Measurements from ENCODE around the gene CLCN6.

- TF ChIP-seq, protein P1, sequence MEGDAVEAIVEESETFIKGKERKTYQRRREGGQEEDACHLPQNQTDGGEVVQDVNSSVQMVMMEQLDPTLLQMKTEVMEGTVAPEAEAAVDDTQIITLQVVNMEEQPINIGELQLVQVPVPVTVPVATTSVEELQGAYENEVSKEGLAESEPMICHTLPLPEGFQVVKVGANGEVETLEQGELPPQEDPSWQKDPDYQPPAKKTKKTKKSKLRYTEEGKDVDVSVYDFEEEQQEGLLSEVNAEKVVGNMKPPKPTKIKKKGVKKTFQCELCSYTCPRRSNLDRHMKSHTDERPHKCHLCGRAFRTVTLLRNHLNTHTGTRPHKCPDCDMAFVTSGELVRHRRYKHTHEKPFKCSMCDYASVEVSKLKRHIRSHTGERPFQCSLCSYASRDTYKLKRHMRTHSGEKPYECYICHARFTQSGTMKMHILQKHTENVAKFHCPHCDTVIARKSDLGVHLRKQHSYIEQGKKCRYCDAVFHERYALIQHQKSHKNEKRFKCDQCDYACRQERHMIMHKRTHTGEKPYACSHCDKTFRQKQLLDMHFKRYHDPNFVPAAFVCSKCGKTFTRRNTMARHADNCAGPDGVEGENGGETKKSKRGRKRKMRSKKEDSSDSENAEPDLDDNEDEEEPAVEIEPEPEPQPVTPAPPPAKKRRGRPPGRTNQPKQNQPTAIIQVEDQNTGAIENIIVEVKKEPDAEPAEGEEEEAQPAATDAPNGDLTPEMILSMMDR (IDR thresholded peaks at IDR 0.05): no peak
- no peak for TF ChIP-seq POLR2A (IDR thresholded peaks at IDR 0.05)
Observed at GRCh38 chr1:11822091-11822490, 16.1 kb downstream of the CLCN6 start.
